Stimulated activated CD8-positive, alpha-beta memory T cell treated with anti-CD3 and anti-CD28 coated beads, Interleukin-15, amount 100 ng/mL, for 48 hours (primary cell): Measurements from ENCODE around the gene SPRY1.

Experiments
- DNase-seq, 2 donors: peaks; one replicate each; pipeline ENCODE4 v3.0.0-alpha.2; 2020; ENCODE audit warnings: low read depth in 2 of 2

Gene SPRY1

DNA sequence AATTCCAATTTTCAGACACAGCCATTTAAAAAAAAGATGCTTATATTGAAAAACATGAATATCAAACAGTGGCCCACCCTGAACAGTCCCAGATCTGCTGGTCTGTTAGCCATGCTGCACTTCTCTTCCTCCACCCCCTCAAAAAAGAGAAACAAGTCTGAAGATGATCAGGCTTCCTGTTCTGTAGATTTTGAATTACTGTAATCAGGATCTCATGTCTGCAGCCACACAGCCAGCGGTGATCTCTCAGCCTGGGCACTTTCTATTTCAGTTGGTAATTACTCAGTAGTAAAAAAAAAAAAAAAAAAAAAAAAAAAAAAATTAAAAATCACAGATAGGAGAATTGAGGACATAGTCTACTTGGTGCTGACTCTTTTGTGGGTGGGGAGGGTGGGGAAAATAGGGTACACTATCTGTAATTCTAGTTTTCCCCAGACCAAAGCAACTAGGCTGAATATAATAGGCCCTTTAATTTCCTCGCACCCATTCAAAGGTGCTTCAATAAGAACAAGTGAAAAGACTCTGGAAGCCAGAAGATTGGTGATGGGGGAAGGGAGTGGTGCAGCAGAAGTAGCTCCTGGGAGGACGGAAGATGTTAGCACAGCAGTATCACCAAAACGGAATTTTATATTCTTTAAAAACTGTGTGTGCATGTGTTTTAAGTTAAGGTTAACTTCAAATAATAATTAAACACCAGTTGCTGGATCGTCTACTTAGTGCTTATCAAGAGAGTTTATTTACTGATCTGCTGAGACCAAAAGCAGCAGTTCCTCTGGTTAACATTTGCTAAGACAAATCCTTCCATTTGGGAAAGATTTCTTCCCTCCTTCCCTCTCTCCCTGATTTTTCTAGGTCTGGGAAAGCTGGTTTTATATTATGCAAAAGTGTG is 47.0 kb downstream of the SPRY1 start:
- DNase-seq, result peak in 1 of 2 donors; percentile 12

DNA sequence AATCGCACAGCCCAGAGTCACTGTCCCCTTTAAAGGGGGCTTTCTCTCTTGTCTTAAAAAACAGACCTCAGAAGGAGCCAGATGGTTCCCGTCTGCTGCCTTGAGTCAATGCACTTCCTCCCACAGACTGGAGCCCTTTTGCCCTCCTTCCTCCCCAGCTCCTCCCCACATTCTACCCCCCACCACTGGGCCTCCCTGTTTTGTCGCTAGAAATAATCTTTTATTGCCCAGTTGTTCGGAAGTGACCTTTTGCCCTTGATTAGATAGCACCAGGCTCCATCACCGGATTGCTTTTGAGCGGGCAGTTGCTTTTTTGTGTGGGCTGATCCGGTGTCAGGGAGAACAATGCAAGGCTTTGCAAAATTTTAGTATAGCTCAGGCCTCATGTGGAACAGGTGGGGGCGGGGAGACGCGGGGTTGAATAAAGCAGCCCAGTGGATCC is 47.7 kb downstream of the SPRY1 start:
- peak in 1 of 2 donors; percentile 32 for DNase-seq

GRCh38 chr4:123446865-123447474 is 50.4 kb downstream of the SPRY1 start:
- DNase-seq, result no peak

- DNase-seq, result no peak
Observed at GRCh38 chr4:123449362-123449761, 52.8 kb downstream of the SPRY1 start.

GRCh38 chr4:123449780-123450179 is 53.2 kb downstream of the SPRY1 start:
- DNase-seq, result no peak

- no peak for DNase-seq
Observed at GRCh38 chr4:123450393-123450792, 53.8 kb downstream of the SPRY1 start.

GRCh38 chr4:123452616-123453015 is 56.0 kb downstream of the SPRY1 start:
- DNase-seq, result no peak

GRCh38 chr4:123453061-123453680 is 56.6 kb downstream of the SPRY1 start:
- DNase-seq, result no peak
